Vagina (tissue), 2 donors: ENCODE data around the gene ALKBH5. TPM values are rescaled to one million over a fixed set of nuclear protein-coding genes. Genes with fewer than 3 reads are reported as not detected.

ENCODE experiments used
- DNase-seq, 2 donors: peaks; one replicate each; pipeline ENCODE4 v3.0.0-alpha.2; 2017; ENCODE audit errors: extremely low spot score in 2 of 2
- H3K27ac ChIP-seq: fragments of 200-600 bp; sonication (generic); one replicate; pipeline ENCODE4 v1.5.1; 2019
- H3K27me3 ChIP-seq: fragments of 200-600 bp; sonication (generic); one replicate; pipeline ENCODE4 v1.5.1; 2019
- H3K36me3 ChIP-seq, 2 donors: fragments of 200-600 bp; sonication (generic); one replicate each; pipeline ENCODE4 v1.5.1; 2017 to 2019
- H3K4me1 ChIP-seq: fragments of 200-600 bp; sonication (generic); one replicate; pipeline ENCODE4 v1.5.1; 2019
- H3K4me3 ChIP-seq, 2 donors: fragments of 200-600 bp; sonication (generic); 1 replicate in 1 of 2; 2 replicates in 1 of 2; pipeline ENCODE4 v1.5.1; 2016 to 2019
- H3K9me3 ChIP-seq: fragments of 200-600 bp; sonication (generic); one replicate; pipeline ENCODE4 v1.5.1; 2019
- POLR2A ChIP-seq, 2 donors: fragments of 450-650 bp; IDR thresholded peaks; one replicate each; pipeline ENCODE4 v1.6.1; 2017; ENCODE audit warnings: antibody characterized with exemption in 2 of 2, mild to moderate bottlenecking in 2 of 2, moderate library complexity in 2 of 2
- POLR2AphosphoS5 ChIP-seq, 2 donors: sonication (generic); formaldehyde crosslinking; IDR thresholded peaks; one replicate each; pipeline ENCODE4 v1.9.0; 2017; ENCODE audit warnings: antibody characterized with exemption in 2 of 2, mild to moderate bottlenecking in 2 of 2, low read depth in 1 of 2; ENCODE audit not compliant: insufficient read depth in 1 of 2
- intact Hi-C: fragments of 100-400 bp; cut with DNase I; formaldehyde crosslinking; loops from one replicate; pipeline ENCODE4 v1.15.1; 2023
- total RNA-seq: library from RNA; depleted of rRNA; stranded (reverse); fragments of >200 nt; gene quantifications from one replicate; pipeline ENCODE4 v1.2.3, GENCODE V29; 2016
- TF ChIP-seq, protein P1 (sequence below), 3 experiments: fragments of 450-650 bp in 2 of 3; fragments of 200-600 bp in 1 of 3; sonication (generic) in 1 of 3; IDR thresholded peaks; one replicate each; pipeline ENCODE4 v1.5.1; 2017 to 2019; ENCODE audit warnings: antibody characterized with exemption in 3 of 3, mild to moderate bottlenecking in 2 of 3, moderate library complexity in 2 of 3

The ALKBH5 gene
- total RNA-seq, result 77.3 TPM

- TF ChIP-seq POLR2A (IDR thresholded peaks at IDR 0.05) (peak; percentile 84 to 99), POLR2AphosphoS5 (IDR thresholded peaks at IDR 0.05; ENCODE audit: insufficient read depth in 1 of 2, low read depth in 1 of 2) (peak; percentile 88 to 92)
- TF ChIP-seq, protein P1, sequence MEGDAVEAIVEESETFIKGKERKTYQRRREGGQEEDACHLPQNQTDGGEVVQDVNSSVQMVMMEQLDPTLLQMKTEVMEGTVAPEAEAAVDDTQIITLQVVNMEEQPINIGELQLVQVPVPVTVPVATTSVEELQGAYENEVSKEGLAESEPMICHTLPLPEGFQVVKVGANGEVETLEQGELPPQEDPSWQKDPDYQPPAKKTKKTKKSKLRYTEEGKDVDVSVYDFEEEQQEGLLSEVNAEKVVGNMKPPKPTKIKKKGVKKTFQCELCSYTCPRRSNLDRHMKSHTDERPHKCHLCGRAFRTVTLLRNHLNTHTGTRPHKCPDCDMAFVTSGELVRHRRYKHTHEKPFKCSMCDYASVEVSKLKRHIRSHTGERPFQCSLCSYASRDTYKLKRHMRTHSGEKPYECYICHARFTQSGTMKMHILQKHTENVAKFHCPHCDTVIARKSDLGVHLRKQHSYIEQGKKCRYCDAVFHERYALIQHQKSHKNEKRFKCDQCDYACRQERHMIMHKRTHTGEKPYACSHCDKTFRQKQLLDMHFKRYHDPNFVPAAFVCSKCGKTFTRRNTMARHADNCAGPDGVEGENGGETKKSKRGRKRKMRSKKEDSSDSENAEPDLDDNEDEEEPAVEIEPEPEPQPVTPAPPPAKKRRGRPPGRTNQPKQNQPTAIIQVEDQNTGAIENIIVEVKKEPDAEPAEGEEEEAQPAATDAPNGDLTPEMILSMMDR (IDR thresholded peaks at IDR 0.05), result no peak
- Histone ChIP-seq H3K4me3 (peak within 1 kb of the TSS; percentile 92 to 98), H3K27me3 (no peaks in the 10 kb centered on the region), H3K27ac (peak within 1 kb of the TSS; percentile 99), H3K36me3 (no peaks in the 10 kb centered on the region), H3K9me3 (no peaks in the 10 kb centered on the region), H3K4me1 (peaks cover 57% of the 10 kb centered on the region)
- peak; percentile 99 for DNase-seq
- intact Hi-C loops, result no loop called here
These were observed at the start of gene ALKBH5 for GRCh38 chr17:18183334-18184142. Gene ALKBH5 (plus strand): TSS chr17:18183828. CDS start chr17:18184244, 416 bp downstream.

GRCh38 chr17:18136357-18136756, 47.3 kb upstream of the ALKBH5 start:
- intact Hi-C loops, result no loop called here
- Histone ChIP-seq H3K27ac (no peak overlapping the region), H3K9me3 (no peaks in the 10 kb centered on the region), H3K4me1 (no peaks in the 10 kb centered on the region), H3K36me3 (no peaks in the 10 kb centered on the region), H3K4me3 (no peak overlapping the region), H3K27me3 (no peaks in the 10 kb centered on the region)
- DNase-seq, result no peak
- no peak for TF ChIP-seq POLR2A (IDR thresholded peaks at IDR 0.05)
- TF ChIP-seq, protein P1 (IDR thresholded peaks at IDR 0.05), result no peak
- no peak for TF ChIP-seq POLR2AphosphoS5 (IDR thresholded peaks at IDR 0.05; ENCODE audit: insufficient read depth in 1 of 2, low read depth in 1 of 2)

DNA sequence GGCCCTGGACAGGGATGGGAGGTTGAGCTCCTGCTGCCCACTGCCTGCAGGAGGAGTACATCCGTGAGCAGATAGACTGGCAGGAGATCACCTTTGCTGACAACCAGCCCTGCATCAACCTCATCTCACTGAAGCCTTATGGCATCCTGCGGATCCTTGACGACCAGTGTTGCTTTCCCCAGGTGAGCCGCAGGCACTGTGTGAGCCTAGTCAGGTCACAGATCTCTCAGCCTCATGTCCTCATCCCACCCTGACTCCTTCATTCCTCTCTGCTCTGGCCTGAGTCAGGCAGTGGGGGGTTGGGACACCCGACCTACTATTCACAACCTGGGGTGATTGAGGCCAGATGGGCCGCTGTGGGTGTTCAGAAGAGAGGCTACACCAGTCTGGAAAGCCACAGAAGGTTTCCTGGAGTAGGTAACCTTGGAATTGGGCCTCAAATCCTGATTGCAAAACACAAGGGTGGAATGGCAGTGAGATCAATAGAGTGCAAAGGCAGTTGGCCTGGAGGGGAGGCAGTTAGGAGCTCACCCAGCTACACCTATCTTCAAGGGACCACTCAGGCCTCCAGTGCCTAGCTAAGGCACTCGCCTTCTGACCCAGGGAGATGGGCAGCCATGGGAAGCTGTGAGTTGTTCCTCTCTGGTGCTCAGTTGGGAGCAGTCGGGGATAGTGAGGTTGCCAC, 45.4 kb upstream of the ALKBH5 start:
- intact Hi-C loops, result no loop called here
- TF ChIP-seq, protein P1 (IDR thresholded peaks at IDR 0.05), result no peak
- TF ChIP-seq POLR2A (IDR thresholded peaks at IDR 0.05) (no peak), POLR2AphosphoS5 (IDR thresholded peaks at IDR 0.05; ENCODE audit: insufficient read depth in 1 of 2, low read depth in 1 of 2) (no peak)

DNA sequence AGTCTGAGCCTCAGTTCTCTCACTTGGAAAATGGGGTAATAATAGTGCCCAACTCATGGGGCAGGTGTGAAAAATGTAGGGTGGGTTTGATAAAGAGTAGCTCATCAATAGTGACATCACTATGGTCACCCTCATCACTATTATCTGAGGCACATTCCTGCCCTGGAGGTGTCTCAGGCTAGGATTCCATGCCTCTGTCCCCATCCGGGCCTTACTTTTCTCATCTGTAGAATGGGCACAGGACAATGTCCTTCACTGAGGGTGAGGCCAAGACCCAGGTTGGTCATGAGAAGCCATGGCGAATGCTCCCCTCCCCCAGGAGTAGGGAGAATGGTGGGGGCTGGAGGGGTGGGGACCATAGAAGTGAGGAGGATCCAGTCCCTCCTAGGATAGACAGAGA, 44.5 kb upstream of the ALKBH5 start:
- no peaks in the 10 kb centered on the region for H3K4me1 ChIP-seq
- H3K36me3 ChIP-seq, result no peaks in the 10 kb centered on the region
- H3K9me3 ChIP-seq, result no peaks in the 10 kb centered on the region
- no peak overlapping the region for H3K4me3 ChIP-seq
- intact Hi-C loops, result no loop called here
- TF ChIP-seq, protein P1 (IDR thresholded peaks at IDR 0.05), result no peak
- TF ChIP-seq POLR2AphosphoS5 (IDR thresholded peaks at IDR 0.05; ENCODE audit: insufficient read depth in 1 of 2, low read depth in 1 of 2), result no peak
- TF ChIP-seq POLR2A (IDR thresholded peaks at IDR 0.05), result no peak
- no peak overlapping the region for H3K27ac ChIP-seq
- no peak for DNase-seq
- no peaks in the 10 kb centered on the region for H3K27me3 ChIP-seq

More for the DNA sequence above, 45.4 kb upstream of the ALKBH5 start:
- Histone ChIP-seq H3K27me3 (no peaks in the 10 kb centered on the region), H3K9me3 (no peaks in the 10 kb centered on the region), H3K36me3 (no peaks in the 10 kb centered on the region), H3K4me1 (no peaks in the 10 kb centered on the region), H3K27ac (no peak overlapping the region), H3K4me3 (no peak overlapping the region)
- no peak for DNase-seq
